MM.1S (cell line): ENCODE measurements around the gene EPYC.

Source experiments
- DNase-seq: peaks from one replicate; pipeline ENCODE4 v3.0.0-alpha.2; 2015
- H2AFZ ChIP-seq: fragments of 300-600 bp; sonication (generic); 2 replicates; pipeline ENCODE4 v1.6.0; 2016; ENCODE audit warnings: antibody characterized with exemption, low read length
- H3F3A ChIP-seq: fragments of 300-600 bp; sonication (generic); 2 replicates; pipeline ENCODE4 v1.6.1; 2016; ENCODE audit warnings: mild to moderate bottlenecking, antibody characterized with exemption, low read length, moderate library complexity, mixed read lengths; ENCODE audit not compliant: insufficient read depth
- H3K27ac ChIP-seq: fragments of 300-600 bp; sonication (generic); 2 replicates; pipeline ENCODE4 v1.5.1; 2016; ENCODE audit warnings: mild to moderate bottlenecking, low read length
- H3K27me3 ChIP-seq: fragments of 300-600 bp; sonication (generic); replicated peaks from 2 replicates; pipeline ENCODE4 v1.6.0; 2016; ENCODE audit warnings: low read length; ENCODE audit not compliant: insufficient read depth
- H3K36me3 ChIP-seq: fragments of 300-600 bp; sonication (generic); replicated peaks from 2 replicates; pipeline ENCODE4 v1.6.1; 2016; ENCODE audit warnings: mild to moderate bottlenecking, low read length, mixed read lengths; ENCODE audit not compliant: insufficient read depth
- H3K4me1 ChIP-seq: fragments of 300-600 bp; sonication (generic); 2 replicates; pipeline ENCODE4 v1.6.1; 2016; ENCODE audit warnings: low read length, mixed read lengths
- H3K4me2 ChIP-seq: fragments of 300-600 bp; sonication (generic); 2 replicates; pipeline ENCODE4 v1.6.0; 2016; ENCODE audit warnings: low read depth, low read length
- H3K4me3 ChIP-seq: fragments of 300-600 bp; sonication (generic); 2 replicates; pipeline ENCODE4 v1.5.1; 2016; ENCODE audit warnings: low read length, mixed read lengths
- H3K79me2 ChIP-seq: fragments of 300-600 bp; sonication (generic); 2 replicates; pipeline ENCODE4 v1.6.1; 2016; ENCODE audit warnings: mixed run types, low read length, mixed read lengths
- H3K9ac ChIP-seq: fragments of 300-600 bp; sonication (generic); 2 replicates; pipeline ENCODE4 v1.6.1; 2016; ENCODE audit warnings: low read length, mixed read lengths
- H3K9me2 ChIP-seq: fragments of 300-600 bp; sonication (generic); replicated peaks from 2 replicates; pipeline ENCODE4 v1.6.1; 2016; ENCODE audit warnings: mild to moderate bottlenecking, low read length, mixed read lengths; ENCODE audit not compliant: insufficient read depth
- H3K9me3 ChIP-seq: fragments of 300-600 bp; sonication (generic); replicated peaks from 2 replicates; pipeline ENCODE4 v1.6.1; 2016; ENCODE audit warnings: mild to moderate bottlenecking, low read length, mixed read lengths; ENCODE audit not compliant: insufficient read depth
- H4K20me1 ChIP-seq: fragments of 300-600 bp; sonication (generic); 2 replicates; pipeline ENCODE4 v1.6.1; 2016; ENCODE audit warnings: mild to moderate bottlenecking, low read length, moderate library complexity, mixed read lengths; ENCODE audit not compliant: insufficient read depth
- EZH2 ChIP-seq: fragments of 300-600 bp; sonication (generic); optimal IDR thresholded peaks from 2 replicates; pipeline ENCODE3; 2017; ENCODE audit warnings: low read depth, mild to moderate bottlenecking, antibody characterized with exemption, low read length, mixed read lengths
- EZH2phosphoT487 ChIP-seq: fragments of 300-600 bp; sonication (generic); IDR thresholded peaks from 2 replicates; pipeline ENCODE4 v1.6.1; 2018; ENCODE audit warnings: antibody characterized with exemption, low read length
- TF ChIP-seq, protein P1 (sequence below): fragments of 300-600 bp; sonication (generic); IDR thresholded peaks from 2 replicates; pipeline ENCODE4 v1.5.1; 2016; ENCODE audit warnings: antibody characterized with exemption, low read length, mixed read lengths

Gene EPYC

DNA sequence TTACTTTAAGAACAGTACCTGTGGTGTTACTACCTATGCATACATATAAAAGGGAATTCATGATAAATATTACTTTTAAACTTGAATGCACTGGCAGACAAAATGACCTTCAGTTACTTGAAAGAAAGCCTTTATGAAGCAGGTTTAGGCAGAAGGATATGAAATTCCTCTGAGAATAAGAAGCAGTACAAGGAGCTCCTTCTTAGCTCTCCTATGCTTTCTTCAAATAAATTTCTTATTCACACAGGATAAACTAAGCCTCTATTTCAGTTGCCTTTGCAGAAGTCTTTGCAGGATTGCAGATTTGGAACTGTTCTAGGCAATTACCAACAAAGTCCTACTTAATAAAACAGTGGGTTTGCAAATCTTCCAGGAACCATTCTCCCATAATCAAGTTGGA is 1.0 kb downstream of the EPYC start:
- Histone ChIP-seq H3K36me3 (no peaks in the 10 kb centered on the region), H3K4me1 (peaks cover 15% of the 10 kb centered on the region), H3K27me3 (peaks cover 62% of the 10 kb centered on the region), H3K9me3 (no peaks in the 10 kb centered on the region), H3F3A (peaks cover 12% of the 10 kb centered on the region), H3K9me2 (no peaks in the 10 kb centered on the region), H3K9ac (no peak overlapping the region), H3K4me3 (no peak overlapping the region), H3K27ac (no peak overlapping the region), H3K79me2 (no peaks in the 10 kb centered on the region), H4K20me1 (no peaks in the 10 kb centered on the region; the same call in 1 of the 2 replicates), H2AFZ (no peak overlapping the region), H3K4me2 (no peak overlapping the region)
- TF ChIP-seq EZH2 (no peak), EZH2phosphoT487 (no peak)
- TF ChIP-seq, protein P1, sequence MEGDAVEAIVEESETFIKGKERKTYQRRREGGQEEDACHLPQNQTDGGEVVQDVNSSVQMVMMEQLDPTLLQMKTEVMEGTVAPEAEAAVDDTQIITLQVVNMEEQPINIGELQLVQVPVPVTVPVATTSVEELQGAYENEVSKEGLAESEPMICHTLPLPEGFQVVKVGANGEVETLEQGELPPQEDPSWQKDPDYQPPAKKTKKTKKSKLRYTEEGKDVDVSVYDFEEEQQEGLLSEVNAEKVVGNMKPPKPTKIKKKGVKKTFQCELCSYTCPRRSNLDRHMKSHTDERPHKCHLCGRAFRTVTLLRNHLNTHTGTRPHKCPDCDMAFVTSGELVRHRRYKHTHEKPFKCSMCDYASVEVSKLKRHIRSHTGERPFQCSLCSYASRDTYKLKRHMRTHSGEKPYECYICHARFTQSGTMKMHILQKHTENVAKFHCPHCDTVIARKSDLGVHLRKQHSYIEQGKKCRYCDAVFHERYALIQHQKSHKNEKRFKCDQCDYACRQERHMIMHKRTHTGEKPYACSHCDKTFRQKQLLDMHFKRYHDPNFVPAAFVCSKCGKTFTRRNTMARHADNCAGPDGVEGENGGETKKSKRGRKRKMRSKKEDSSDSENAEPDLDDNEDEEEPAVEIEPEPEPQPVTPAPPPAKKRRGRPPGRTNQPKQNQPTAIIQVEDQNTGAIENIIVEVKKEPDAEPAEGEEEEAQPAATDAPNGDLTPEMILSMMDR = no peak
- no peak for DNase-seq

DNA sequence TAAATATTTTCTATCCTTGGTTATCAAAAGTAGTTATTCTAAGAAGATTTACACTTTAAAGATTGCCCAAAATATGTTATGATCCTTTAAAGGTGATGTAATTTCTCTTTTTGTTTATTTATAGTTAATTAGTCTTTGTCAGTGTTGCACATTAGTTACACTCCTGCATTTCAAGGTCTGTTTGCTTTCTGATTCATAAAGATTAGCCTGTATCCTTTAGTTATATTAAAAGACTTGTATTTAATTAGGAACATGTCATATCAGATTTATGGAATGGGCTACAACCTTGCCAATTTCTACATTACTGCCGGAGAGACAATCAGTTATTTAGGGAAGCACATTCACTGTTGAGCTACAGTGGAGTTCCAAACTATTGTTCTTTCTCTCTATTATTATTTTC is 3.5 kb downstream of the EPYC start:
- Histone ChIP-seq H3K9ac (no peak overlapping the region), H2AFZ (no peak overlapping the region), H3K4me1 (no peaks in the 10 kb centered on the region), H3K36me3 (no peaks in the 10 kb centered on the region), H3K9me3 (no peaks in the 10 kb centered on the region), H3K9me2 (no peaks in the 10 kb centered on the region), H3K27me3 (peaks cover 41% of the 10 kb centered on the region), H3K27ac (no peak overlapping the region), H3K79me2 (no peaks in the 10 kb centered on the region), H3F3A (no peaks in the 10 kb centered on the region), H3K4me3 (no peak overlapping the region), H4K20me1 (no peaks in the 10 kb centered on the region), H3K4me2 (no peak overlapping the region)
- DNase-seq = no peak
- no peak for TF ChIP-seq EZH2phosphoT487
- no peak for TF ChIP-seq EZH2
- TF ChIP-seq, protein P1 = no peak

DNA sequence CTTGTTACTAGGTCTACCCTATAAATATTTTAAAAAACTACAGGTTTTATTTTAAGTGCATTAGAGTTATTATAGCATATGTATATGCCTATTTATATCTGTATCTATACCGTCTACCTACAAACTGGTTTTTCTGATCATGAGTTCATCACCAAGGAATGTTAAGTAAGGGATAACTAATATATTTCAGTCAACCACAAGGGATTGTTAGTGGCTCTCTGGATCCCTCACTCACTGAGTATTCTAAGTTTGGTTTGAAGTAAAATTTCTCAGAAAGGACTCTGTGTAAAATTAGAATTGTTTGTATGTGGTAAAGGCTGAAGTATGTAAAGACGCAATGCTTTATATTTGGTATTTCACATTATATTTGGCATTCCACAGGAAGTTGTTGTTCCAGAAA is 4.8 kb downstream of the EPYC start:
- TF ChIP-seq, protein P1 = no peak
- TF ChIP-seq EZH2phosphoT487 (no peak), EZH2 (no peak)
- H3K4me2 ChIP-seq = no peak overlapping the region
- DNase-seq = no peak

More for the DNA sequence above, 4.8 kb downstream of the EPYC start:
- Histone ChIP-seq H3K27ac (no peak overlapping the region), H3K9me2 (no peaks in the 10 kb centered on the region), H3K36me3 (no peaks in the 10 kb centered on the region), H4K20me1 (no peaks in the 10 kb centered on the region), H3K9ac (no peak overlapping the region), H3K9me3 (no peaks in the 10 kb centered on the region), H3K79me2 (no peaks in the 10 kb centered on the region), H3K4me1 (no peaks in the 10 kb centered on the region), H3K4me3 (no peak overlapping the region), H2AFZ (no peak overlapping the region), H3F3A (no peaks in the 10 kb centered on the region), H3K27me3 (peaks cover 28% of the 10 kb centered on the region)
